Esophagus muscularis mucosa (tissue), 4 donors: Measurements from ENCODE around the gene NPAS3.

Experiments
- CTCF ChIP-seq, 3 experiments: fragments of 200-600 bp in 2 of 3; fragments of 450-650 bp in 1 of 3; sonication (generic) in 2 of 3; IDR thresholded peaks; one replicate each; pipeline ENCODE4 v1.5.1; 2017 to 2019; ENCODE audit warnings: antibody characterized with exemption in 3 of 3, mild to moderate bottlenecking in 2 of 3, moderate library complexity in 1 of 3
- EP300 ChIP-seq: sonication (generic); formaldehyde crosslinking; IDR thresholded peaks from one replicate; pipeline ENCODE4 v1.6.1; 2017; ENCODE audit warnings: antibody characterized with exemption
- POLR2A ChIP-seq: fragments of 450-650 bp; IDR thresholded peaks from one replicate; pipeline ENCODE4 v1.6.1; 2017; ENCODE audit warnings: antibody characterized with exemption, moderate library complexity, mild to moderate bottlenecking, low read depth
- POLR2AphosphoS5 ChIP-seq, 2 donors: sonication (generic); formaldehyde crosslinking; IDR thresholded peaks; one replicate each; pipeline ENCODE4 v1.6.1; 2017; ENCODE audit warnings: antibody characterized with exemption in 2 of 2

- no peak for TF ChIP-seq POLR2A
- TF ChIP-seq CTCF (IDR thresholded peaks at IDR 0.05) = no peak
- no peak for TF ChIP-seq EP300
- TF ChIP-seq POLR2AphosphoS5 (IDR thresholded peaks at IDR 0.05) = no peak
These were observed 849.5 kb downstream of the NPAS3 start for GRCh38 chr14:33788161-33788560.
